Measurements from ENCODE around the gene TMEM139. TPM values are rescaled to one million over a fixed set of nuclear protein-coding genes. Genes with fewer than 3 reads are reported as not detected.
"Not testable (repeated sequence)": the region's sequence is repeated elsewhere in the genome, so short reads cannot be mapped to it uniquely, and the experiment has no call there.

The TMEM139 gene
- total and polyA plus RNA-seq, 2 experiments from 2014 or later: 15.6 to 19.8 TPM

- peak overlapping the region; percentile 76 for H2AFZ ChIP-seq
- WGBS (ENCODE audit: low lambda C conversion rate, missing lambda C conversion rate): 2% methylated on average over 11 of the region's 11 CpGs
- H3K4me1 ChIP-seq (ENCODE audit: insufficient read depth): peaks cover 23% of the 10 kb centered on the region
Observed at GRCh38 chr7:143288836-143289235, 4.1 kb downstream of the TMEM139 start.

GRCh38 chr7:143289421-143289820 lies 4.7 kb downstream of the TMEM139 start:
- WGBS (ENCODE audit: low lambda C conversion rate, missing lambda C conversion rate): 48% methylated on average over 6 of the region's 6 CpGs
- Histone ChIP-seq H3K36me3 (replicated peaks; ENCODE audit: insufficient read depth, low read depth) (no peaks in the 10 kb centered on the region), H3K4me2 (peak overlapping the region; percentile 88), H3K4me3 (peak overlapping the region; percentile 90), H4K20me1 (ENCODE audit: insufficient read depth, poor library complexity, severe bottlenecking) (peaks cover 8% of the 10 kb centered on the region), H2AFZ (peak overlapping the region; percentile 76), H3K79me2 (peaks cover 50% of the 10 kb centered on the region), H3K4me1 (ENCODE audit: insufficient read depth) (peaks cover 19% of the 10 kb centered on the region), H3K9me2 (replicated peaks; ENCODE audit: insufficient read depth) (no peaks in the 10 kb centered on the region), H3K27ac (peak overlapping the region; percentile 87), H3K9me3 (ENCODE audit: low read depth) (no peaks in the 10 kb centered on the region), H3K27me3 (no peaks in the 10 kb centered on the region)
- TF ChIP-seq EZH2phosphoT487 (IDR thresholded peaks at IDR 0.05; ENCODE audit: low read depth, severe bottlenecking, unreplicated experiment): no peak
- TF ChIP-seq, protein P1, sequence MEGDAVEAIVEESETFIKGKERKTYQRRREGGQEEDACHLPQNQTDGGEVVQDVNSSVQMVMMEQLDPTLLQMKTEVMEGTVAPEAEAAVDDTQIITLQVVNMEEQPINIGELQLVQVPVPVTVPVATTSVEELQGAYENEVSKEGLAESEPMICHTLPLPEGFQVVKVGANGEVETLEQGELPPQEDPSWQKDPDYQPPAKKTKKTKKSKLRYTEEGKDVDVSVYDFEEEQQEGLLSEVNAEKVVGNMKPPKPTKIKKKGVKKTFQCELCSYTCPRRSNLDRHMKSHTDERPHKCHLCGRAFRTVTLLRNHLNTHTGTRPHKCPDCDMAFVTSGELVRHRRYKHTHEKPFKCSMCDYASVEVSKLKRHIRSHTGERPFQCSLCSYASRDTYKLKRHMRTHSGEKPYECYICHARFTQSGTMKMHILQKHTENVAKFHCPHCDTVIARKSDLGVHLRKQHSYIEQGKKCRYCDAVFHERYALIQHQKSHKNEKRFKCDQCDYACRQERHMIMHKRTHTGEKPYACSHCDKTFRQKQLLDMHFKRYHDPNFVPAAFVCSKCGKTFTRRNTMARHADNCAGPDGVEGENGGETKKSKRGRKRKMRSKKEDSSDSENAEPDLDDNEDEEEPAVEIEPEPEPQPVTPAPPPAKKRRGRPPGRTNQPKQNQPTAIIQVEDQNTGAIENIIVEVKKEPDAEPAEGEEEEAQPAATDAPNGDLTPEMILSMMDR (IDR thresholded peaks at IDR 0.05; ENCODE audit: poor library complexity): no peak
- TF ChIP-seq EZH2 (IDR thresholded peaks at IDR 0.05; ENCODE audit: borderline replicate concordance): no peak
- no peak for DNase-seq (ENCODE audit: low spot score)

More at GRCh38 chr7:143288836-143289235, 4.1 kb downstream of the TMEM139 start:
- no peaks in the 10 kb centered on the region for H3K9me3 ChIP-seq (ENCODE audit: low read depth)
- no peaks in the 10 kb centered on the region for H3K36me3 ChIP-seq (replicated peaks; ENCODE audit: insufficient read depth, low read depth)
- no peak for DNase-seq (ENCODE audit: low spot score)
- H3K4me3 ChIP-seq: peak overlapping the region; percentile 90
- no peak for TF ChIP-seq EZH2phosphoT487 (IDR thresholded peaks at IDR 0.05; ENCODE audit: low read depth, severe bottlenecking, unreplicated experiment)
- no peak for TF ChIP-seq EZH2 (IDR thresholded peaks at IDR 0.05; ENCODE audit: borderline replicate concordance)
- TF ChIP-seq, protein P1 (IDR thresholded peaks at IDR 0.05; ENCODE audit: poor library complexity): no peak
- no peaks in the 10 kb centered on the region for H3K27me3 ChIP-seq
- H3K79me2 ChIP-seq: peaks cover 46% of the 10 kb centered on the region
- peak overlapping the region; percentile 87 for H3K27ac ChIP-seq
- H3K4me2 ChIP-seq: peak overlapping the region; percentile 88
- H3K9me2 ChIP-seq (replicated peaks; ENCODE audit: insufficient read depth): no peaks in the 10 kb centered on the region
- peaks cover 8% of the 10 kb centered on the region for H4K20me1 ChIP-seq (ENCODE audit: insufficient read depth, poor library complexity, severe bottlenecking)

GRCh38 chr7:143289888-143290287 lies 5.1 kb downstream of the TMEM139 start:
- not testable (repeated sequence) for H2AFZ ChIP-seq; H4K20me1 ChIP-seq (ENCODE audit: insufficient read depth, poor library complexity, severe bottlenecking); H3K36me3 ChIP-seq (replicated peaks; ENCODE audit: insufficient read depth, low read depth); H3K9me2 ChIP-seq (replicated peaks; ENCODE audit: insufficient read depth); H3K9me3 ChIP-seq (ENCODE audit: low read depth); H3K27me3 ChIP-seq; DNase-seq (ENCODE audit: low spot score)
- Histone ChIP-seq H3K4me1 (ENCODE audit: insufficient read depth) (peaks cover 19% of the 10 kb centered on the region), H3K27ac (peak overlapping the region; percentile 87), H3K4me2 (peak overlapping the region; percentile 88), H3K79me2 (peaks cover 54% of the 10 kb centered on the region), H3K4me3 (peak overlapping the region; percentile 90)
- 89% methylated on average over 4 of the region's 4 CpGs for WGBS (ENCODE audit: low lambda C conversion rate, missing lambda C conversion rate)

DNA sequence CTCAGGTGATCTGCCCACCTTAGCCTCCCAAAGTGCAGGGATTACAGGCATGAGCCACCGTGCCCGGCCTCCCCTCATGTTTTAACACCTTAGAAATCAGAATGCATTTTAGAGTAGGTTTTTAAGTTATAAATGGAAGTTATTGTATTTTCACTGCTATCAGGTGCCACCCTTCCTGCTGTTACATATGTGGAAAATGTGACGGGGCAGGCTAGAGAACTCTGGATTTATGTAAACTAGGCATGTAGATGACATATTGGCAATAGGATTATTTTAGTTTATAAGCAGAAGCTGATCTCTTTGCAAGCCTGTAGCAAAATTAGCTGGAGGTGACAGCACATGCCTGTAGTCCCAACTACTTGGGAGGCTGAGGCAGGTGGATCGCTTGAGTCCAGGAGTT lies 5.5 kb downstream of the TMEM139 start:
- H3K79me2 ChIP-seq: peaks cover 54% of the 10 kb centered on the region
- H3K27me3 ChIP-seq: no peaks in the 10 kb centered on the region
- no peak for DNase-seq (ENCODE audit: low spot score)
- H4K20me1 ChIP-seq (ENCODE audit: insufficient read depth, poor library complexity, severe bottlenecking): peaks cover 8% of the 10 kb centered on the region
- H3K4me1 ChIP-seq (ENCODE audit: insufficient read depth): peaks cover 19% of the 10 kb centered on the region
- 86% methylated on average over 4 of the region's 4 CpGs for whole genome bisulfite sequencing (ENCODE audit: low lambda C conversion rate, missing lambda C conversion rate)
- TF ChIP-seq EZH2 (IDR thresholded peaks at IDR 0.05; ENCODE audit: borderline replicate concordance) (no peak), EZH2phosphoT487 (IDR thresholded peaks at IDR 0.05; ENCODE audit: low read depth, severe bottlenecking, unreplicated experiment) (no peak)
- TF ChIP-seq, protein P1 (IDR thresholded peaks at IDR 0.05; ENCODE audit: poor library complexity): no peak
- H3K9me2 ChIP-seq (replicated peaks; ENCODE audit: insufficient read depth): no peaks in the 10 kb centered on the region
- H3K4me3 ChIP-seq: no peak overlapping the region
- H3K36me3 ChIP-seq (replicated peaks; ENCODE audit: insufficient read depth, low read depth): no peaks in the 10 kb centered on the region
- no peak overlapping the region for H2AFZ ChIP-seq
- H3K27ac ChIP-seq: no peak overlapping the region
- no peaks in the 10 kb centered on the region for H3K9me3 ChIP-seq (ENCODE audit: low read depth)
- H3K4me2 ChIP-seq: peak overlapping the region; percentile 88
